A549 (cell line): ENCODE data around the gene ROPN1B.

Experiments
- CHD2 ChIP-seq: fragments of 150-350 bp; IDR thresholded peaks from 2 replicates; pipeline ENCODE4 v1.6.1; 2014; ENCODE audit warnings: low read length; ENCODE audit not compliant: partially characterized antibody
- CTCF ChIP-seq: fragments of >200 bp; sonication (Bioruptor Twin); formaldehyde crosslinking; IDR thresholded peaks from 3 replicates; pipeline ENCODE4 v1.5.1; 2016
- HDAC2 ChIP-seq: fragments of 200-600 bp; sonication (generic); IDR thresholded peaks from 2 replicates; pipeline ENCODE4 v1.6.1; 2016
- MAZ ChIP-seq: fragments of 150-350 bp; IDR thresholded peaks from 2 replicates; pipeline ENCODE4 v1.6.1; 2014; ENCODE audit warnings: antibody characterized with exemption, low read depth, low read length, borderline replicate concordance
- PHF8 ChIP-seq: fragments of 200-600 bp; sonication (generic); IDR thresholded peaks from 2 replicates; pipeline ENCODE4 v1.6.1; 2016; ENCODE audit warnings: low read depth, mild to moderate bottlenecking, antibody characterized with exemption, moderate library complexity, borderline replicate concordance
- POLR2A ChIP-seq: IDR thresholded peaks from 2 replicates; pipeline ENCODE4 v1.6.1; 2012; ENCODE audit warnings: mild to moderate bottlenecking, low read length
- POLR2AphosphoS2 ChIP-seq: conservative IDR thresholded peaks from 2 replicates; pipeline ENCODE4 v1.6.1; 2012; ENCODE audit warnings: low read length, improper control_type of control experiment, inconsistent platforms
- RARB ChIP-seq: fragments of 250-450 bp; sonication (Bioruptor Pico); IDR thresholded peaks from 2 replicates; pipeline ENCODE4 v1.8.0; 2021; ENCODE audit warnings: mild to moderate bottlenecking, moderate library complexity
- RFX5 ChIP-seq: fragments of 450-650 bp; IDR thresholded peaks from 2 replicates; pipeline ENCODE4 v1.7.1; 2014; ENCODE audit warnings: antibody characterized with exemption, mild to moderate bottlenecking, moderate library complexity
- SMC3 ChIP-seq: fragments of >200 bp; sonication (Bioruptor Twin); formaldehyde crosslinking; IDR thresholded peaks from 3 replicates; pipeline ENCODE4 v1.6.1; 2018; ENCODE audit warnings: inconsistent platforms
- TF ChIP-seq, protein P1 (sequence below): fragments of 450-650 bp; IDR thresholded peaks from 2 replicates; pipeline ENCODE4 v1.6.1; 2014; ENCODE audit warnings: antibody characterized with exemption

GRCh38 chr3:126008219-126008618, 39.2 kb downstream of the ROPN1B start:
- TF ChIP-seq, protein P1, sequence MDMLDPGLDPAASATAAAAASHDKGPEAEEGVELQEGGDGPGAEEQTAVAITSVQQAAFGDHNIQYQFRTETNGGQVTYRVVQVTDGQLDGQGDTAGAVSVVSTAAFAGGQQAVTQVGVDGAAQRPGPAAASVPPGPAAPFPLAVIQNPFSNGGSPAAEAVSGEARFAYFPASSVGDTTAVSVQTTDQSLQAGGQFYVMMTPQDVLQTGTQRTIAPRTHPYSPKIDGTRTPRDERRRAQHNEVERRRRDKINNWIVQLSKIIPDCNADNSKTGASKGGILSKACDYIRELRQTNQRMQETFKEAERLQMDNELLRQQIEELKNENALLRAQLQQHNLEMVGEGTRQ: no peak
- no peak for TF ChIP-seq MAZ
- TF ChIP-seq POLR2A: no peak
- TF ChIP-seq RARB: no peak
- no peak for TF ChIP-seq POLR2AphosphoS2
- no peak for TF ChIP-seq CTCF
- TF ChIP-seq HDAC2: no peak
- TF ChIP-seq CHD2: no peak
- TF ChIP-seq PHF8: no peak
- no peak for TF ChIP-seq RFX5
- no peak for TF ChIP-seq SMC3
